H9 (cell line): Measurements from ENCODE around the gene HDHD3. TPM values are rescaled to one million over a fixed set of nuclear protein-coding genes. Genes with fewer than 3 reads are reported as not detected.

Source experiments
- DNase-seq: peaks from one replicate; pipeline ENCODE4 v3.0.0-alpha.2; 2017
- H2AFZ ChIP-seq: one replicate; pipeline ENCODE4 v1.6.1; 2013; ENCODE audit warnings: mild to moderate bottlenecking, low read length, control low read depth, moderate library complexity
- H2AK5ac ChIP-seq: 2 replicates; pipeline ENCODE4 v1.6.1; 2013; ENCODE audit warnings: low read length, control low read depth, mixed read lengths; ENCODE audit not compliant: insufficient read length
- H2BK120ac ChIP-seq: one replicate; pipeline ENCODE4 v1.6.1; 2013; ENCODE audit warnings: low read depth, mild to moderate bottlenecking, low read length, control low read depth, inconsistent platforms; ENCODE audit not compliant: poor library complexity, severe bottlenecking
- H2BK12ac ChIP-seq: 2 replicates; pipeline ENCODE4 v1.6.1; 2013; ENCODE audit warnings: low read length, control low read depth, mixed read lengths, low read depth; ENCODE audit not compliant: insufficient read length
- H2BK15ac ChIP-seq: 2 replicates; pipeline ENCODE4 v1.6.1; 2013; ENCODE audit warnings: low read depth, low read length, control low read depth
- H2BK20ac ChIP-seq: one replicate; pipeline ENCODE4 v1.6.1; 2013; ENCODE audit warnings: low read depth, mild to moderate bottlenecking, low read length, control low read depth, inconsistent platforms; ENCODE audit not compliant: poor library complexity, severe bottlenecking
- H2BK5ac ChIP-seq: 2 replicates; pipeline ENCODE4 v1.6.1; 2013; ENCODE audit warnings: low read length, control low read depth, mixed read lengths; ENCODE audit not compliant: insufficient read length
- H3K14ac ChIP-seq: 2 replicates; pipeline ENCODE4 v1.6.1; 2013; ENCODE audit warnings: low read length, control low read depth; ENCODE audit not compliant: insufficient read depth
- H3K18ac ChIP-seq: 2 replicates; pipeline ENCODE4 v1.6.1; 2013; ENCODE audit warnings: low read depth, mild to moderate bottlenecking, mixed read lengths, low read length, control low read depth; ENCODE audit not compliant: insufficient read length
- H3K23ac ChIP-seq: 2 replicates; pipeline ENCODE4 v1.6.1; 2013; ENCODE audit warnings: low read length, control low read depth, mixed read lengths, low read depth; ENCODE audit not compliant: insufficient read length
- H3K23me2 ChIP-seq: 2 replicates; pipeline ENCODE4 v1.6.1; 2013; ENCODE audit warnings: low read depth, mild to moderate bottlenecking, mixed read lengths, low read length, control low read depth; ENCODE audit not compliant: insufficient read length, poor library complexity, severe bottlenecking
- H3K27ac ChIP-seq: 2 replicates; pipeline ENCODE4 v1.5.1; 2013; ENCODE audit warnings: low read length, control low read depth, mixed read lengths, low read depth; ENCODE audit not compliant: insufficient read length
- H3K27me3 ChIP-seq: 2 replicates; pipeline ENCODE4 v1.6.1; 2013; ENCODE audit warnings: low read length, control low read depth, inconsistent platforms; ENCODE audit not compliant: insufficient read depth
- H3K4ac ChIP-seq: 2 replicates; pipeline ENCODE4 v1.6.1; 2013; ENCODE audit warnings: low read depth, mild to moderate bottlenecking, control low read depth, inconsistent platforms, low read length, moderate library complexity
- H3K4me1 ChIP-seq: 2 replicates; pipeline ENCODE4 v1.6.1; 2013; ENCODE audit warnings: low read length, control low read depth, inconsistent platforms; ENCODE audit not compliant: insufficient read depth
- H3K4me2 ChIP-seq: 2 replicates; pipeline ENCODE4 v1.6.1; 2013; ENCODE audit warnings: low read length, control low read depth, mixed read lengths; ENCODE audit not compliant: insufficient read length, insufficient read depth
- H3K56ac ChIP-seq: 2 replicates; pipeline ENCODE4 v1.6.1; 2013; ENCODE audit warnings: low read depth, mild to moderate bottlenecking, mixed read lengths, low read length, control low read depth; ENCODE audit not compliant: insufficient read length
- H3K79me1 ChIP-seq: 2 replicates; pipeline ENCODE4 v1.6.1; 2013; ENCODE audit warnings: low read depth, mild to moderate bottlenecking, moderate library complexity, low read length, control low read depth, inconsistent platforms; ENCODE audit not compliant: insufficient read depth, poor library complexity, severe bottlenecking
- H3K79me2 ChIP-seq: 2 replicates; pipeline ENCODE4 v1.6.1; 2013; ENCODE audit warnings: low read length, control low read depth, inconsistent platforms; ENCODE audit not compliant: insufficient read depth
- H3K9ac ChIP-seq: 2 replicates; pipeline ENCODE4 v1.6.1; 2013; ENCODE audit warnings: low read length, control low read depth, mixed read lengths; ENCODE audit not compliant: insufficient read length; ENCODE audit errors: extremely low read depth
- H3K9me3 ChIP-seq: one replicate; pipeline ENCODE4 v1.6.1; 2013; ENCODE audit warnings: low read depth, low read length, inconsistent platforms; ENCODE audit not compliant: control insufficient read depth
- H3T11ph ChIP-seq: one replicate; pipeline ENCODE4 v1.6.1; 2013; ENCODE audit warnings: mild to moderate bottlenecking, low read length, control low read depth, inconsistent platforms
- H4K20me1 ChIP-seq: one replicate; pipeline ENCODE4 v1.6.1; 2013; ENCODE audit not compliant: control insufficient read depth, insufficient read length, insufficient read depth
- H4K5ac ChIP-seq: 2 replicates; pipeline ENCODE4 v1.6.1; 2013; ENCODE audit warnings: low read depth, mild to moderate bottlenecking, mixed read lengths, low read length, control low read depth; ENCODE audit not compliant: insufficient read length
- H4K8ac ChIP-seq: replicated peaks from 2 replicates; pipeline ENCODE4 v1.6.1; 2013; ENCODE audit warnings: low read length, control low read depth, mixed read lengths, low read depth; ENCODE audit not compliant: insufficient read length
- H4K91ac ChIP-seq: 2 replicates; pipeline ENCODE4 v1.6.1; 2013; ENCODE audit warnings: low read depth, mild to moderate bottlenecking, moderate library complexity, mixed read lengths, low read length, control low read depth; ENCODE audit not compliant: insufficient read length
- H3K27ac Mint-ChIP-seq, 3 experiments: 2 replicates in 2 of 3; 3 replicates in 1 of 3; pipeline ENCODE4 v1.8.0; 2020 to 2021; ENCODE audit warnings: mixed read lengths in 3 of 3, mild to moderate bottlenecking in 1 of 3, moderate library complexity in 1 of 3
- H3K27me3 Mint-ChIP-seq: 2 replicates; pipeline ENCODE4 v1.8.0; 2021; ENCODE audit warnings: low read depth, mild to moderate bottlenecking, moderate library complexity, mixed read lengths
- H3K36me3 Mint-ChIP-seq, 3 experiments: 2 replicates in 2 of 3; 3 replicates in 1 of 3; pipeline ENCODE4 v1.8.0; 2020 to 2021; ENCODE audit warnings: low read depth in 3 of 3, mixed read lengths in 3 of 3; ENCODE audit not compliant: insufficient read depth in 1 of 3
- H3K4me1 Mint-ChIP-seq, 2 experiments: 2 replicates each; pipeline ENCODE4 v1.8.0; 2020; ENCODE audit warnings: mixed read lengths in 2 of 2
- H3K4me3 Mint-ChIP-seq, 2 experiments: 2 replicates in 1 of 2; 3 replicates in 1 of 2; pipeline ENCODE4 v1.8.0; 2020 to 2021; ENCODE audit warnings: mild to moderate bottlenecking in 2 of 2, mixed read lengths in 2 of 2, moderate library complexity in 1 of 2
- H3K9me3 Mint-ChIP-seq, 2 experiments: 2 replicates in 1 of 2; 3 replicates in 1 of 2; pipeline ENCODE4 v1.8.0; 2020; ENCODE audit warnings: mild to moderate bottlenecking in 2 of 2, mixed read lengths in 2 of 2, moderate library complexity in 1 of 2
- CTCF ChIP-seq: fragments of 200-600 bp; sonication (generic); conservative IDR thresholded peaks from 3 replicates; pipeline ENCODE4 v1.8.0; 2021; ENCODE audit warnings: antibody characterized with exemption, mild to moderate bottlenecking
- WGBS: extraction: QIAGEN DNeasy Blood & Tissue Kit; methylation state at CpG from one replicate; pipeline ENCODE4 v1.1.7; 2013; ENCODE audit warnings: missing lambda C conversion rate, low lambda C conversion rate, mixed read lengths; ENCODE audit not compliant: insufficient read length; ENCODE audit errors: extremely low coverage; 5-methylcytosine and 5-hydroxymethylcytosine counted together
- total RNA-seq: library from RNA; stranded (reverse); gene quantifications from 2 replicates; pipeline ENCODE4 v1.2.1, GENCODE V29; 2021

HDHD3 gene
- total RNA-seq, 1 experiment from 2014 or later, result 10.9 TPM

GRCh38 chr9:113364951-113365350 lies 11.8 kb downstream of the HDHD3 start:
- Mint-ChIP-seq H3K27ac (no peak overlapping the region), H3K36me3 (peaks cover 0 to 9% (median 4%) of the 10 kb centered on the region in 3 experiments; a peak in 3 of 7 replicates), H3K4me1 (peaks cover 7 to 8% of the 10 kb centered on the region in 2 experiments), H3K9me3 (no peaks in the 10 kb centered on the region), H3K4me3 (no peak overlapping the region), H3K27me3 (no peaks in the 10 kb centered on the region)
- no peak overlapping the region for H2BK15ac ChIP-seq
- no peak overlapping the region for H4K5ac ChIP-seq
- no peak overlapping the region for H4K91ac ChIP-seq
- H3K18ac ChIP-seq, result no peak overlapping the region
- H3K56ac ChIP-seq, result no peak overlapping the region
- no peak overlapping the region for H3K27ac ChIP-seq
- H3K27me3 ChIP-seq, result no peaks in the 10 kb centered on the region
- H3K4me2 ChIP-seq, result no peak overlapping the region
- no peak overlapping the region for H3K4ac ChIP-seq
- H3K23me2 ChIP-seq, result peaks cover 3% of the 10 kb centered on the region
- no peak overlapping the region for H2AK5ac ChIP-seq
- no peak overlapping the region for H3K14ac ChIP-seq
- H3K9me3 ChIP-seq, result no peaks in the 10 kb centered on the region
- DNase-seq, result no peak
- no peaks in the 10 kb centered on the region; the same call in 1 of the 2 replicates for H3K4me1 ChIP-seq
- H2BK12ac ChIP-seq, result no peak overlapping the region
- H3K9ac ChIP-seq, result no peak overlapping the region
- H3K79me2 ChIP-seq, result no peaks in the 10 kb centered on the region
- no peak overlapping the region for H2BK5ac ChIP-seq
- no peaks in the 10 kb centered on the region for H3K79me1 ChIP-seq
- H2BK20ac ChIP-seq, result no peak overlapping the region
- no peak overlapping the region for H3T11ph ChIP-seq
- H2BK120ac ChIP-seq, result no peak overlapping the region
- H2AFZ ChIP-seq, result no peak overlapping the region
- no CpG with 5 or more reads among the region's 1 CpG for WGBS
- H3K23ac ChIP-seq, result no peak overlapping the region
- TF ChIP-seq CTCF, result no peak
- no peaks in the 10 kb centered on the region for H4K20me1 ChIP-seq
- H4K8ac ChIP-seq, result no peak overlapping the region
